H9 (cell line): Measurements from ENCODE around the gene PLAC9. TPM values are rescaled to one million over a fixed set of nuclear protein-coding genes. Genes with fewer than 3 reads are reported as not detected.

ENCODE experiments used
- DNase-seq: peaks from one replicate; pipeline ENCODE4 v3.0.0-alpha.2; 2017
- H2AFZ ChIP-seq: one replicate; pipeline ENCODE4 v1.6.1; 2013; ENCODE audit warnings: mild to moderate bottlenecking, low read length, control low read depth, moderate library complexity
- H2AK5ac ChIP-seq: 2 replicates; pipeline ENCODE4 v1.6.1; 2013; ENCODE audit warnings: low read length, control low read depth, mixed read lengths; ENCODE audit not compliant: insufficient read length
- H2BK120ac ChIP-seq: one replicate; pipeline ENCODE4 v1.6.1; 2013; ENCODE audit warnings: low read depth, mild to moderate bottlenecking, low read length, control low read depth, inconsistent platforms; ENCODE audit not compliant: poor library complexity, severe bottlenecking
- H2BK12ac ChIP-seq: 2 replicates; pipeline ENCODE4 v1.6.1; 2013; ENCODE audit warnings: low read length, control low read depth, mixed read lengths, low read depth; ENCODE audit not compliant: insufficient read length
- H2BK15ac ChIP-seq: 2 replicates; pipeline ENCODE4 v1.6.1; 2013; ENCODE audit warnings: low read depth, low read length, control low read depth
- H2BK20ac ChIP-seq: one replicate; pipeline ENCODE4 v1.6.1; 2013; ENCODE audit warnings: low read depth, mild to moderate bottlenecking, low read length, control low read depth, inconsistent platforms; ENCODE audit not compliant: poor library complexity, severe bottlenecking
- H2BK5ac ChIP-seq: 2 replicates; pipeline ENCODE4 v1.6.1; 2013; ENCODE audit warnings: low read length, control low read depth, mixed read lengths; ENCODE audit not compliant: insufficient read length
- H3K14ac ChIP-seq: 2 replicates; pipeline ENCODE4 v1.6.1; 2013; ENCODE audit warnings: low read length, control low read depth; ENCODE audit not compliant: insufficient read depth
- H3K18ac ChIP-seq: 2 replicates; pipeline ENCODE4 v1.6.1; 2013; ENCODE audit warnings: low read depth, mild to moderate bottlenecking, mixed read lengths, low read length, control low read depth; ENCODE audit not compliant: insufficient read length
- H3K23ac ChIP-seq: 2 replicates; pipeline ENCODE4 v1.6.1; 2013; ENCODE audit warnings: low read length, control low read depth, mixed read lengths, low read depth; ENCODE audit not compliant: insufficient read length
- H3K23me2 ChIP-seq: 2 replicates; pipeline ENCODE4 v1.6.1; 2013; ENCODE audit warnings: low read depth, mild to moderate bottlenecking, mixed read lengths, low read length, control low read depth; ENCODE audit not compliant: insufficient read length, poor library complexity, severe bottlenecking
- H3K27ac ChIP-seq: 2 replicates; pipeline ENCODE4 v1.5.1; 2013; ENCODE audit warnings: low read length, control low read depth, mixed read lengths, low read depth; ENCODE audit not compliant: insufficient read length
- H3K27me3 ChIP-seq: 2 replicates; pipeline ENCODE4 v1.6.1; 2013; ENCODE audit warnings: low read length, control low read depth, inconsistent platforms; ENCODE audit not compliant: insufficient read depth
- H3K4ac ChIP-seq: 2 replicates; pipeline ENCODE4 v1.6.1; 2013; ENCODE audit warnings: low read depth, mild to moderate bottlenecking, control low read depth, inconsistent platforms, low read length, moderate library complexity
- H3K4me1 ChIP-seq: 2 replicates; pipeline ENCODE4 v1.6.1; 2013; ENCODE audit warnings: low read length, control low read depth, inconsistent platforms; ENCODE audit not compliant: insufficient read depth
- H3K4me2 ChIP-seq: 2 replicates; pipeline ENCODE4 v1.6.1; 2013; ENCODE audit warnings: low read length, control low read depth, mixed read lengths; ENCODE audit not compliant: insufficient read length, insufficient read depth
- H3K56ac ChIP-seq: 2 replicates; pipeline ENCODE4 v1.6.1; 2013; ENCODE audit warnings: low read depth, mild to moderate bottlenecking, mixed read lengths, low read length, control low read depth; ENCODE audit not compliant: insufficient read length
- H3K79me1 ChIP-seq: 2 replicates; pipeline ENCODE4 v1.6.1; 2013; ENCODE audit warnings: low read depth, mild to moderate bottlenecking, moderate library complexity, low read length, control low read depth, inconsistent platforms; ENCODE audit not compliant: insufficient read depth, poor library complexity, severe bottlenecking
- H3K79me2 ChIP-seq: 2 replicates; pipeline ENCODE4 v1.6.1; 2013; ENCODE audit warnings: low read length, control low read depth, inconsistent platforms; ENCODE audit not compliant: insufficient read depth
- H3K9ac ChIP-seq: 2 replicates; pipeline ENCODE4 v1.6.1; 2013; ENCODE audit warnings: low read length, control low read depth, mixed read lengths; ENCODE audit not compliant: insufficient read length; ENCODE audit errors: extremely low read depth
- H3K9me3 ChIP-seq: one replicate; pipeline ENCODE4 v1.6.1; 2013; ENCODE audit warnings: low read depth, low read length, inconsistent platforms; ENCODE audit not compliant: control insufficient read depth
- H3T11ph ChIP-seq: one replicate; pipeline ENCODE4 v1.6.1; 2013; ENCODE audit warnings: mild to moderate bottlenecking, low read length, control low read depth, inconsistent platforms
- H4K20me1 ChIP-seq: one replicate; pipeline ENCODE4 v1.6.1; 2013; ENCODE audit not compliant: control insufficient read depth, insufficient read length, insufficient read depth
- H4K5ac ChIP-seq: 2 replicates; pipeline ENCODE4 v1.6.1; 2013; ENCODE audit warnings: low read depth, mild to moderate bottlenecking, mixed read lengths, low read length, control low read depth; ENCODE audit not compliant: insufficient read length
- H4K8ac ChIP-seq: replicated peaks from 2 replicates; pipeline ENCODE4 v1.6.1; 2013; ENCODE audit warnings: low read length, control low read depth, mixed read lengths, low read depth; ENCODE audit not compliant: insufficient read length
- H4K91ac ChIP-seq: 2 replicates; pipeline ENCODE4 v1.6.1; 2013; ENCODE audit warnings: low read depth, mild to moderate bottlenecking, moderate library complexity, mixed read lengths, low read length, control low read depth; ENCODE audit not compliant: insufficient read length
- H3K27ac Mint-ChIP-seq, 3 experiments: 2 replicates in 2 of 3; 3 replicates in 1 of 3; pipeline ENCODE4 v1.8.0; 2020 to 2021; ENCODE audit warnings: mixed read lengths in 3 of 3, mild to moderate bottlenecking in 1 of 3, moderate library complexity in 1 of 3
- H3K27me3 Mint-ChIP-seq: 2 replicates; pipeline ENCODE4 v1.8.0; 2021; ENCODE audit warnings: low read depth, mild to moderate bottlenecking, moderate library complexity, mixed read lengths
- H3K36me3 Mint-ChIP-seq, 3 experiments: 2 replicates in 2 of 3; 3 replicates in 1 of 3; pipeline ENCODE4 v1.8.0; 2020 to 2021; ENCODE audit warnings: low read depth in 3 of 3, mixed read lengths in 3 of 3; ENCODE audit not compliant: insufficient read depth in 1 of 3
- H3K4me1 Mint-ChIP-seq, 2 experiments: 2 replicates each; pipeline ENCODE4 v1.8.0; 2020; ENCODE audit warnings: mixed read lengths in 2 of 2
- H3K4me3 Mint-ChIP-seq, 2 experiments: 2 replicates in 1 of 2; 3 replicates in 1 of 2; pipeline ENCODE4 v1.8.0; 2020 to 2021; ENCODE audit warnings: mild to moderate bottlenecking in 2 of 2, mixed read lengths in 2 of 2, moderate library complexity in 1 of 2
- H3K9me3 Mint-ChIP-seq, 2 experiments: 2 replicates in 1 of 2; 3 replicates in 1 of 2; pipeline ENCODE4 v1.8.0; 2020; ENCODE audit warnings: mild to moderate bottlenecking in 2 of 2, mixed read lengths in 2 of 2, moderate library complexity in 1 of 2
- CTCF ChIP-seq: fragments of 200-600 bp; sonication (generic); conservative IDR thresholded peaks from 3 replicates; pipeline ENCODE4 v1.8.0; 2021; ENCODE audit warnings: antibody characterized with exemption, mild to moderate bottlenecking
- WGBS: extraction: QIAGEN DNeasy Blood & Tissue Kit; methylation state at CpG from one replicate; pipeline ENCODE4 v1.1.7; 2013; ENCODE audit warnings: missing lambda C conversion rate, low lambda C conversion rate, mixed read lengths; ENCODE audit not compliant: insufficient read length; ENCODE audit errors: extremely low coverage; 5-methylcytosine and 5-hydroxymethylcytosine counted together
- total RNA-seq: library from RNA; stranded (reverse); gene quantifications from 2 replicates; pipeline ENCODE4 v1.2.1, GENCODE V29; 2021

Gene PLAC9
- total RNA-seq, 1 experiment from 2014 or later, result 4.3 TPM

GRCh38 chr10:80176526-80176925 lies 44.0 kb downstream of the PLAC9 start:
- Histone ChIP-seq H3K27me3 (no peaks in the 10 kb centered on the region), H2AFZ (no peak overlapping the region), H2BK12ac (no peak overlapping the region), H2BK120ac (no peak overlapping the region), H3K79me1 (no peaks in the 10 kb centered on the region), H3K4me1 (no peaks in the 10 kb centered on the region), H2AK5ac (no peak overlapping the region), H3K27ac (no peak overlapping the region), H3K23me2 (no peaks in the 10 kb centered on the region), H2BK5ac (no peak overlapping the region), H3K79me2 (no peaks in the 10 kb centered on the region; the same call in 1 of the 2 replicates), H3K18ac (no peak overlapping the region), H4K20me1 (no peaks in the 10 kb centered on the region), H3K9ac (no peak overlapping the region), H3K56ac (no peak overlapping the region), H3K4ac (no peak overlapping the region), H2BK15ac (no peak overlapping the region), H3K14ac (no peak overlapping the region; the same call in 1 of the 2 replicates), H2BK20ac (no peak overlapping the region), H4K5ac (no peak overlapping the region), H4K91ac (no peak overlapping the region), H3K23ac (no peak overlapping the region), H3T11ph (no peak overlapping the region), H3K9me3 (no peaks in the 10 kb centered on the region), H4K8ac (no peak overlapping the region), H3K4me2 (no peak overlapping the region)
- TF ChIP-seq CTCF, result no peak
- no CpG with 5 or more reads among the region's 6 CpGs for WGBS
- Mint-ChIP-seq H3K27me3 (no peaks in the 10 kb centered on the region), H3K9me3 (no peaks in the 10 kb centered on the region), H3K4me3 (no peak overlapping the region), H3K4me1 (peaks cover 21 to 31% of the 10 kb centered on the region in 2 experiments; a peak in 3 of 4 replicates), H3K27ac (no peak overlapping the region; a peak in 1 of 7 replicates), H3K36me3 (no peaks in the 10 kb centered on the region; a peak in 1 of 7 replicates)
- DNase-seq, result no peak
